SHP77 (cell line): Measurements from ENCODE around the gene PTPDC1.
"Not testable (repeated sequence)": the region's sequence is repeated elsewhere in the genome, so short reads cannot be mapped to it uniquely, and the experiment has no call there.

Source experiments
- DNase-seq, 2 experiments: peaks; one replicate each; lab custom pipeline; 2025; lab: John Stamatoyannopoulos, UW

PTPDC1 gene

GRCh38 chr9:94094219-94095145, 10.2 kb downstream of the PTPDC1 start:
- peak in 1 of 2 experiments; percentile 21 for DNase-seq

GRCh38 chr9:94096819-94097577, 12.7 kb downstream of the PTPDC1 start:
- no peak for DNase-seq

- DNase-seq, result no peak
Measured at GRCh38 chr9:94097788-94098414, 13.6 kb downstream of the PTPDC1 start.

GRCh38 chr9:94100152-94100879, 16.1 kb downstream of the PTPDC1 start:
- DNase-seq, result no peak

- DNase-seq, result no peak
Measured at GRCh38 chr9:94101162-94101853, 17.0 kb downstream of the PTPDC1 start.

GRCh38 chr9:94108584-94108983, 24.3 kb downstream of the PTPDC1 start:
- no peak for DNase-seq

- DNase-seq, result no peak
Measured at GRCh38 chr9:94110821-94111252, 26.6 kb downstream of the PTPDC1 start.

GRCh38 chr9:94111446-94111845, 27.2 kb downstream of the PTPDC1 start:
- DNase-seq, result no peak

- no peak for DNase-seq
Measured at GRCh38 chr9:94112716-94113465, 28.6 kb downstream of the PTPDC1 start.

GRCh38 chr9:94120088-94120487, 35.8 kb downstream of the PTPDC1 start:
- DNase-seq, result not testable (repeated sequence)

GRCh38 chr9:94120854-94121376, 36.7 kb downstream of the PTPDC1 start:
- DNase-seq, result no peak

GRCh38 chr9:94126844-94127243, 42.6 kb downstream of the PTPDC1 start:
- no peak for DNase-seq

GRCh38 chr9:94127806-94128205, 43.5 kb downstream of the PTPDC1 start:
- no peak for DNase-seq

GRCh38 chr9:94128580-94128979, 44.3 kb downstream of the PTPDC1 start:
- no peak for DNase-seq

- no peak for DNase-seq
Measured at GRCh38 chr9:94134629-94135028, 50.4 kb downstream of the PTPDC1 start.

GRCh38 chr9:94135222-94135621, 51.0 kb downstream of the PTPDC1 start:
- DNase-seq, result no peak

GRCh38 chr9:94139672-94140417, 55.6 kb downstream of the PTPDC1 start:
- no peak for DNase-seq

- no peak for DNase-seq
Measured at GRCh38 chr9:94140418-94140780, 56.1 kb downstream of the PTPDC1 start.
